GM18505 (cell line): Measurements from ENCODE around the gene RB1.
"Not testable (repeated sequence)": the region's sequence is repeated elsewhere in the genome, so short reads cannot be mapped to it uniquely, and the experiment has no call there.

Source experiments
- ATAC-seq: cut with Tn5 transposase; IDR thresholded peaks from one replicate; pipeline ENCODE4 v1.9.1; 2021; ENCODE audit not compliant: unreplicated experiment
- POLR2A ChIP-seq: IDR thresholded peaks from 4 replicates; pipeline ENCODE4 v1.6.1; 2011; ENCODE audit warnings: borderline replicate concordance; ENCODE audit not compliant: insufficient read depth, insufficient read length; ENCODE audit errors: extremely low read depth

RB1 gene

DNA sequence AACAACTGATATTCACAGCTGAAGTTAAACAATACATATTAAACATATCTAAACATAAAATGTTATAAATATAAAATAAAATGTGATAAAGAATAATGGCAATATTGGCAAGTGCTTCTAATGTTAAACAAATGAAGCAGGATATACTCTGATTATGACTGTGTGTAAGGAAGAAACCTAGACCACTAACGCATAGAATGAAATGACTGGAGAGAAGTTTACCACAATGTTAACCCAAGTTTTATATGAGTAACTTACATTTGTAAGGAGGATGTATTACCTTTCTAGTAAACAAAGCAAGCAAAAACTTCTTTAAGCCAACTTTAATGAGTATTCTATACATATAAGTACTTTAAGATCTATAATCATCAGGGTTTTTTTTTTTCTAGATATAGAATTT lies 43.0 kb downstream of the RB1 start:
- no peak for ATAC-seq
- no peak for TF ChIP-seq POLR2A

GRCh38 chr13:48349525-48349924 lies 46.0 kb downstream of the RB1 start:
- no peak for ATAC-seq
- TF ChIP-seq POLR2A = no peak

DNA sequence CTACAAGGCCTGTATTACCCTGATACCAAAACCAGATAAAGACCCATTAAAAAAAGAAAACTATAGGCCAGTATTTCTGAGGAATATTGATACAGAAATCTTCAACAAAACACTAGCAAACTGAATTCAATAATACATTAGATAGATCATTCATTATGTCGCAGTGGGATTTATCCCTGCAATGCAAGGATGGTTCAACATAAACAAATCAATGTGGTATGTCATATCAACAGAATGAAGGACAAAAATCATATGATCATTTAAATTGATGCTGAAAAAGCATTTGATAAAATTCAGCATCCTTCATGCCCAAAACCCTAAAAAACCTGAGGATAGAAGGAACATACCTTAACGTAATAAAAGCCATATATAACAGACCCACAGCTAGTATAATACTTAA lies 50.0 kb downstream of the RB1 start:
- ATAC-seq = no peak
- TF ChIP-seq POLR2A = no peak

DNA sequence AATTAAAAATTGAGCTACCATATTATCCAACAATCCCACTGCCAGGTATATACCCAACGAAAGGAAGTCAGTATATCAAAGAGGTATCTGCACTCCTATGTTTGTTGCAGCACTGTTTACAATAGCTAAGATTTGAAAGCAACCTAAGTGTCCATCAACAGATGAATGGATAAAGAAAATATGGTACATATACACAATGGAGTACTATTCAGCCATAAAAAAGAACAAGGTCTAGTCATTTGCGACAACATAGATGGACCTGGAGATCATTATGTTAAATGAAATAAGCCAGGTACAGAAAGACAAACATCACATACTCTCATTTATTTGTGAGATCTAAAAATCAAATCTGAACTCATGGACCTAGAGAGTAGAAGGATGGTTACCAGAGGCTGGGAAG lies 52.0 kb downstream of the RB1 start:
- ATAC-seq = not testable (repeated sequence)

DNA sequence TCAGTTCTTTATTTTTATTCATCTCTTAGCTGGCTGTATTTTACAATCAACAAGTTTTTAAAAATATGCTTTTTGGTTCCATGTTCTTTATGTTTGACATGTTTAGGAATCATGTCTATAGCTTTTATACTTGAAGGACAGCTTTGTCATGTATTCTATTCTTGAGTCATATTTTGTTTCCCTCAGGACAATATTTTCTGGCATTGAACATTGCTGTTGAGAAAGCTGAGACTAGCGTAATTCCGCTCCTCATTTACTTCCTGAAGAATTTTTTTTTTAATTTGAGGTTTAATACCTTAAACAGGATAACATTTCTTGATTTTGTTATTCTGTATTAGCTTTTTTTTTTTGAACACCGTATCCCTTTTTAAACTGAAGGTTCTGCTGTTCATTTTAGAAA lies 53.2 kb downstream of the RB1 start:
- TF ChIP-seq POLR2A = no peak
- ATAC-seq = no peak

DNA sequence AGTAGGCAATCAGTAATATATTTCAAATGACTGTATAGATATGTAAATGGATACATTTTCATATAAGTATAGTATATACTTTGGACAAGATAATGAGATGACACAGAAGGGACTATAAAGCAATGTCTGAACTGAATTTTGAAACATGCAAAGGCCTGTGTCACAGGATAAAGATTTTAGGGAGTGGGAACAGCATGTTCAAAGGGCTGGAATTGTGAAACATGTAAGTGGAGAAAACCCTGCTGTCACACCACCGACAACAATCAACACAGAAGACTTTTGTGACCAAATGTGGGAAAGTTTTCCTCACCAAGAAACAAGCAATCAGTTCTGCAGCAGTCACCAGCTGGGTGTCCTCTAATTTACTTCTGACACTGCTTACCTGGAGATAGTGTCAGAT lies 66.4 kb downstream of the RB1 start:
- no peak for TF ChIP-seq POLR2A
- ATAC-seq = no peak

- no peak for ATAC-seq
- no peak for TF ChIP-seq POLR2A
These were observed 67.3 kb downstream of the RB1 start for GRCh38 chr13:48370815-48371214.

GRCh38 chr13:48377857-48378256 lies 74.3 kb downstream of the RB1 start:
- TF ChIP-seq POLR2A = no peak
- no peak for ATAC-seq

- no peak for ATAC-seq
- TF ChIP-seq POLR2A = no peak
These were observed 77.0 kb downstream of the RB1 start for GRCh38 chr13:48380581-48380980.

GRCh38 chr13:48383384-48383783 lies 79.8 kb downstream of the RB1 start:
- ATAC-seq = no peak
- no peak for TF ChIP-seq POLR2A

GRCh38 chr13:48386816-48387215 lies 83.3 kb downstream of the RB1 start:
- TF ChIP-seq POLR2A = no peak
- no peak for ATAC-seq

DNA sequence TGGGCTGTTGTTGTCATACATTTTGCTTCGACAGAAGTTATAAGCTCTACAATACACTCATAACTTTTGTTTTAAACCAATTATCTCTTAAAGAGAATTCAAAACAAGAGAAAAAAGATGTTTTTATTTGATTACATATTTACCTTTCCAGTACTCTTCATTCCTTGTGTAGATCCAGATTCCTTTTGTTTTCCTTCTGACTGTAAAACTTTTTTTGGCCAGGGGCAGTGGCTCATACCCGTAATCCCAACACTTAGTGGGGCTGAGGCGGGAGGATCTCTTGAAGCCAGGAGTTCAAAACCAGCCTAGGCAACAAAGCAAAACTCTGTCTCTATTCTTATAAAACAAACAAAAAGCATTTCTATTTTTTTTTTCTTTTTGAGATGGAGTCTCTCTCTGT lies 87.7 kb downstream of the RB1 start:
- ATAC-seq = no peak
- TF ChIP-seq POLR2A = no peak

DNA sequence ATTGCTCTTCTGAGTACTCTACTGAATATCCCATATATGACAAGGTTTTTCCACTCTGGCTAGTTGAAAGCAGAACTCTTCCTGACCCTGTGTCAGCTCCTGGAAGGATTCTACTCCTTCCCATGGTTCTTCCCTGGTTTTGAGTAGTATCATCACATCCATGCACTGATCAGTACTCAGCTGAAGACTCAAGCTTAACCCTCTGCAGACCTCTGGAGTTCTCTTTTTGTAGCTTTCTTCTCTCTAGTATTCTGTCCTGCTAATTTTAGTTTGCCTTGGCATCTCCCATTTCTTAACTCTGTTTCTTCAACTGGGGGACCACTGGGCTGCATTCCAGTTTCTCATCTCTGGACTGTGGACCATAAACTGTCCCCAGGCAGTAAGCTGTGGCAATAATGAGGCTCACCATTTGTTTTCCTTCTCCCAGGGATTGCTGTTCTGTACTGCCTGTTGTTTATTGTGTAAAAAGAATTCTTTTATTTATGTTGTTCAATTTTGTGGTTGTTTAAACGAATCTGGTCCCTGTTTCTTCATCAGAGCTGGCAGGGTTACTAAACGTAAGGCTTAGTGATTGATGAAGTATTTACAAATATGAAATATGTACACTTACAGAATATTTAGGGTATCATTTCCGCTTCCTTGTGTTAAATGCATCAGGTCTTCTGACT lies 89.6 kb downstream of the RB1 start:
- no peak for TF ChIP-seq POLR2A
- no peak for ATAC-seq

- TF ChIP-seq POLR2A = no peak
- ATAC-seq = no peak
These were observed 90.1 kb downstream of the RB1 start for GRCh38 chr13:48393698-48394085.

- TF ChIP-seq POLR2A = no peak
These were observed 94.2 kb downstream of the RB1 start for GRCh38 chr13:48397744-48398143.

More at GRCh38 chr13:48397744-48398143, 94.2 kb downstream of the RB1 start:
- no peak for ATAC-seq
